K562 (cell line): Measurements from ENCODE around the gene TAS2R19. TPM values are rescaled to one million over a fixed set of nuclear protein-coding genes. Genes with fewer than 3 reads are reported as not detected.

Experiments
- ATAC-seq: fragments of 200-7000 bp; cut with Tn5 transposase; 3 replicates; pipeline ENCODE4 v1.9.1; 2020; ENCODE audit warnings: moderate library complexity
- BruUV-seq: library from RNA; stranded (reverse); fragments of 400-500 nt; replicated peaks from 2 replicates; lab custom pipeline; 2021; lab: Mats Ljungman, UMichigan
- CTCF ChIA-PET: fragments of 300-600 bp; formaldehyde crosslinking; extraction: SDS; loops from one replicate; lab custom pipeline; 2021; ENCODE audit warnings: low intra/inter-chr PET ratio; lab: Yijun Ruan, JAX
- POLR2A ChIA-PET: fragments of 300-600, 350-650 bp; sonication (Branson Sonifier 250); formaldehyde crosslinking; extraction: SDS; loops from one replicate; lab custom pipeline; 2021; ENCODE audit warnings: antibody characterized with exemption, inconsistent platforms; lab: Yijun Ruan, JAX
- DNase-seq, 4 experiments: peaks; one replicate each; pipeline versions ENCODE4 v3.0.0 to v3.0.0-alpha.2; 2011 to 2018; ENCODE audit warnings: low spot score in 3 of 4, mixed read lengths in 3 of 4; ENCODE audit errors: extremely low read depth in 1 of 4
- FAIRE-seq: peaks from 2 replicates; lab custom pipeline; 2011; peaks lifted over from hg19 to GRCh38; lab: Jason Lieb, UNC
- H2AFZ ChIP-seq: 2 replicates; pipeline ENCODE4 v1.6.0; 2011; ENCODE audit warnings: low read depth, low read length, control low read depth, inconsistent platforms
- H3K27ac ChIP-seq: fragments of 200-600 bp; 3 replicates; pipeline ENCODE4 v1.8.0; 2011; ENCODE audit warnings: low read depth, mild to moderate bottlenecking, control low read depth, inconsistent platforms, low read length, moderate library complexity, mixed read lengths; ENCODE audit errors: extremely low read depth
- H3K27me3 ChIP-seq, 2 experiments: fragments of 300-600 bp in 1 of 2; 2 replicates in 1 of 2; 3 replicates in 1 of 2; pipeline versions ENCODE4 v1.6.0 to v1.8.0; 2011; ENCODE audit warnings: inconsistent platforms in 2 of 2, low read length in 2 of 2, mild to moderate bottlenecking in 1 of 2, mixed read lengths in 1 of 2, moderate library complexity in 1 of 2; ENCODE audit not compliant: control insufficient read depth in 2 of 2, insufficient read depth in 2 of 2
- H3K36me3 ChIP-seq: fragments of 300-600 bp; 3 replicates; pipeline ENCODE4 v1.8.0; 2011; ENCODE audit warnings: mild to moderate bottlenecking, low read length, inconsistent platforms; ENCODE audit not compliant: control insufficient read depth, insufficient read depth
- H3K4me1 ChIP-seq, 2 experiments: fragments of 200-600 bp in 1 of 2; replicated peaks in 1 of 2; 2 replicates in 1 of 2; 3 replicates in 1 of 2; pipeline versions ENCODE4 v1.5.1 to v1.8.0; 2011; ENCODE audit warnings: inconsistent platforms in 2 of 2, low read length in 2 of 2, mild to moderate bottlenecking in 1 of 2, mixed read lengths in 1 of 2, moderate library complexity in 1 of 2; ENCODE audit not compliant: control insufficient read depth in 2 of 2, insufficient read depth in 2 of 2
- H3K4me2 ChIP-seq: 2 replicates; pipeline ENCODE4 v1.6.1; 2011; ENCODE audit warnings: low read length, control low read depth, inconsistent platforms, mixed read lengths; ENCODE audit not compliant: insufficient read depth
- H3K4me3 ChIP-seq: fragments of 200-600 bp; sonication (generic), shearing (Covaris generic); 2 replicates; pipeline ENCODE4 v1.5.1; 2016; ENCODE audit warnings: control low read depth, inconsistent platforms
- H3K79me2 ChIP-seq: fragments of 200-600 bp; 3 replicates; pipeline ENCODE4 v1.8.0; 2011; ENCODE audit warnings: low read length, inconsistent platforms; ENCODE audit not compliant: control insufficient read depth, insufficient read depth
- H3K9ac ChIP-seq, 2 experiments: 2 replicates each; pipeline versions ENCODE4 v1.6.0 to v1.6.1; 2011; ENCODE audit warnings: low read depth in 2 of 2, low read length in 2 of 2, control low read depth in 1 of 2, inconsistent platforms in 1 of 2, mild to moderate bottlenecking in 1 of 2, mixed read lengths in 1 of 2; ENCODE audit not compliant: insufficient read depth in 1 of 2
- H3K9me1 ChIP-seq: one replicate; pipeline ENCODE4 v1.6.0; 2011; ENCODE audit warnings: inconsistent platforms, mild to moderate bottlenecking, low read length, moderate library complexity; ENCODE audit not compliant: control insufficient read depth, insufficient read depth
- H3K9me3 ChIP-seq: replicated peaks from 2 replicates; pipeline ENCODE4 v1.5.1; 2011; ENCODE audit warnings: low read depth, low read length, inconsistent platforms; ENCODE audit not compliant: control insufficient read depth, insufficient read depth
- H4K20me1 ChIP-seq: replicated peaks from 2 replicates; pipeline ENCODE4 v1.6.1; 2011; ENCODE audit warnings: low read length, inconsistent platforms, mixed read lengths; ENCODE audit not compliant: control insufficient read depth, insufficient read depth
- EGR1 ChIP-seq: fragments of 450-650 bp; conservative IDR thresholded peaks from 2 replicates; pipeline ENCODE4 v1.6.1; 2017; ENCODE audit warnings: mild to moderate bottlenecking
- ELF2 ChIP-seq: fragments of 250-450 bp; sonication (Bioruptor Pico); IDR thresholded peaks from 2 replicates; pipeline ENCODE4 v1.5.0; 2021; ENCODE audit warnings: mild to moderate bottlenecking
- GATAD2B ChIP-seq: fragments of 450-650 bp; IDR thresholded peaks from 2 replicates; pipeline ENCODE4 v1.6.1; 2017; ENCODE audit warnings: mild to moderate bottlenecking, borderline replicate concordance
- NFXL1 ChIP-seq: fragments of 450-650 bp; formaldehyde crosslinking; IDR thresholded peaks from 2 replicates; pipeline ENCODE4 v1.4.0; 2021; ENCODE audit warnings: mild to moderate bottlenecking
- PTRF ChIP-seq: fragments of 450-650 bp; IDR thresholded peaks from 2 replicates; pipeline ENCODE4 v1.6.1; 2016; ENCODE audit warnings: mild to moderate bottlenecking, missing genetic modification characterization, missing compliant biosample characterization
- TEAD2 ChIP-seq: fragments of 450-650 bp; IDR thresholded peaks from 2 replicates; pipeline ENCODE4 v1.6.1; 2016; ENCODE audit warnings: missing genetic modification characterization, control low read depth, missing compliant biosample characterization
- XRCC3 ChIP-seq: fragments of 450-650 bp; IDR thresholded peaks from 2 replicates; pipeline ENCODE4 v1.6.1; 2017; ENCODE audit warnings: mild to moderate bottlenecking, moderate library complexity
- ZNF589 ChIP-seq: fragments of 200-800 bp; sonication (Bioruptor generic); IDR thresholded peaks from 2 replicates; pipeline ENCODE4 v1.6.1; 2016; ENCODE audit warnings: low read depth, missing genetic modification characterization, missing compliant biosample characterization
- ZNF766 ChIP-seq: fragments of 200-800 bp; sonication (Bioruptor generic); conservative IDR thresholded peaks from 2 replicates; pipeline ENCODE4 v1.6.1; 2016; ENCODE audit warnings: missing genetic modification characterization, missing compliant biosample characterization
- WGBS: fragments of 100-300 bp; shearing (Covaris generic); methylation state at CpG from one replicate; pipeline ENCODE4 v1.1.6; 2016; ENCODE audit warnings: low coverage, mixed read lengths; ENCODE audit not compliant: insufficient coverage; ENCODE audit errors: missing lambda C conversion rate; 5-methylcytosine and 5-hydroxymethylcytosine counted together
- in situ Hi-C: fragments of 300-500 bp; cut with MboI; formaldehyde crosslinking; loops from 4 replicates; pipeline ENCODE4 v1.15.0; 2018; ENCODE audit warnings: inconsistent platforms, mixed read lengths
- intact Hi-C: fragments of 100-400 bp; cut with micrococcal nuclease; formaldehyde crosslinking; loops from 2 replicates; pipeline ENCODE4 v1.14.2; 2022
- polyA plus RNA-seq, 8 experiments: library from polyadenylated mRNA; depleted of rRNA in 4 of 8; stranded (reverse) in 5 of 8; unstranded in 3 of 8; fragments of >200 nt; fragmentation: Nextera tagmentation in 2 of 8; fragmentation: Illumina TruSeq in 1 of 8; extraction: Ambion mirVana in 2 of 8; extraction: Trizol in 1 of 8; gene quantifications; 2 replicates each; pipeline versions ENCODE4 v1.2.1 to v1.2.3, GENCODE V29; 2011 to 2014; ENCODE audit warnings: inconsistent platforms in 1 of 8, missing spikeins in 1 of 8
- total RNA-seq, 7 experiments: library from RNA; depleted of rRNA in 6 of 7; stranded (reverse); fragments of >200 nt in 6 of 7; fragmentation: Illumina TruSeq in 2 of 7; extraction: Trizol in 2 of 7; gene quantifications; 2 replicates each; pipeline versions ENCODE4 v1.2.1 to v1.2.3, GENCODE V29; 2011 to 2021; ENCODE audit warnings: low replicate concordance in 1 of 7
- TF ChIP-seq, protein P1 (sequence below): sonication (generic); formaldehyde crosslinking; IDR thresholded peaks from 2 replicates; pipeline ENCODE4 v1.8.0; 2023; ENCODE audit warnings: mild to moderate bottlenecking, missing genetic modification reagents
- TF ChIP-seq, protein P2 (sequence below): fragments of 450-650 bp; IDR thresholded peaks from 2 replicates; pipeline ENCODE4 v1.6.1; 2017; ENCODE audit warnings: mild to moderate bottlenecking, moderate library complexity
- TF ChIP-seq, protein P3 (sequence below): sonication (generic); formaldehyde crosslinking; IDR thresholded peaks from 2 replicates; pipeline ENCODE4 v1.9.0; 2022; ENCODE audit warnings: mild to moderate bottlenecking, missing genetic modification reagents

The TAS2R19 gene
- total and polyA plus RNA-seq, 9 of the 15 experiments (the other 6 are each of a cell fraction or from before 2014, with no cell fraction given): 0.13 to 3.0 (median 0.86) TPM; not detected in 2

DNA sequence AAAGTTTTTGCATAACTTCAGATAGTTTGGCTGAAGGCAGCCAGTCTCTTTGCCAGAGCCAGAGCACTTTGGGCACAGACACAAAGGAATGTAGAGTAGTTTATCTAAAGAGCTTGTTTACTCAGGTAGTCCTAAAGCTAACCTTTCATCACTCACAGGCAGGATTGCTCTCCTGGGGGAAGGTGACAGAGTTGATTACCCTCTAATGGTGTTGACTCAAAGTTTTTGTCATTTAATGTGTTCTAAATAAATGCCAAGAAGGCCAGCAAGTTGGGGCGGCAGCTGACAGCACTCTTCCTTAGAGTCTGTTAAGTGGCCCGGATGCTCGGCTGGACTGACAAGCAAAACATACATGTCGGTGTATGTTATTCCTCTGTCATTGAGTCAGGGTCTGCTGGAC is 49.0 kb upstream of the TAS2R19 start:
- no peak overlapping the region for H2AFZ ChIP-seq
- H4K20me1 ChIP-seq: no peaks in the 10 kb centered on the region
- DNase-seq (no peak), ATAC-seq (no peak), FAIRE-seq (no peak)
- H3K4me2 ChIP-seq: no peak overlapping the region
- no peaks in the 10 kb centered on the region for H3K9me1 ChIP-seq
- TF ChIP-seq PTRF: no peak
- TF ChIP-seq, protein P1, sequence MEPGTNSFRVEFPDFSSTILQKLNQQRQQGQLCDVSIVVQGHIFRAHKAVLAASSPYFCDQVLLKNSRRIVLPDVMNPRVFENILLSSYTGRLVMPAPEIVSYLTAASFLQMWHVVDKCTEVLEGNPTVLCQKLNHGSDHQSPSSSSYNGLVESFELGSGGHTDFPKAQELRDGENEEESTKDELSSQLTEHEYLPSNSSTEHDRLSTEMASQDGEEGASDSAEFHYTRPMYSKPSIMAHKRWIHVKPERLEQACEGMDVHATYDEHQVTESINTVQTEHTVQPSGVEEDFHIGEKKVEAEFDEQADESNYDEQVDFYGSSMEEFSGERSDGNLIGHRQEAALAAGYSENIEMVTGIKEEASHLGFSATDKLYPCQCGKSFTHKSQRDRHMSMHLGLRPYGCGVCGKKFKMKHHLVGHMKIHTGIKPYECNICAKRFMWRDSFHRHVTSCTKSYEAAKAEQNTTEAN (CRISPR knock-in tag): no peak
- no peak for TF ChIP-seq TEAD2 (tag)
- no peak for TF ChIP-seq ZNF589 (CRISPR knock-in tag)
- TF ChIP-seq NFXL1 (CRISPR knock-in tag): no peak
- TF ChIP-seq EGR1: no peak
- TF ChIP-seq ZNF766 (CRISPR knock-in tag): no peak
- TF ChIP-seq GATAD2B: no peak
- TF ChIP-seq, protein P2, sequence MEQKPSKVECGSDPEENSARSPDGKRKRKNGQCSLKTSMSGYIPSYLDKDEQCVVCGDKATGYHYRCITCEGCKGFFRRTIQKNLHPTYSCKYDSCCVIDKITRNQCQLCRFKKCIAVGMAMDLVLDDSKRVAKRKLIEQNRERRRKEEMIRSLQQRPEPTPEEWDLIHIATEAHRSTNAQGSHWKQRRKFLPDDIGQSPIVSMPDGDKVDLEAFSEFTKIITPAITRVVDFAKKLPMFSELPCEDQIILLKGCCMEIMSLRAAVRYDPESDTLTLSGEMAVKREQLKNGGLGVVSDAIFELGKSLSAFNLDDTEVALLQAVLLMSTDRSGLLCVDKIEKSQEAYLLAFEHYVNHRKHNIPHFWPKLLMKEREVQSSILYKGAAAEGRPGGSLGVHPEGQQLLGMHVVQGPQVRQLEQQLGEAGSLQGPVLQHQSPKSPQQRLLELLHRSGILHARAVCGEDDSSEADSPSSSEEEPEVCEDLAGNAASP: no peak
- TF ChIP-seq, protein P3, sequence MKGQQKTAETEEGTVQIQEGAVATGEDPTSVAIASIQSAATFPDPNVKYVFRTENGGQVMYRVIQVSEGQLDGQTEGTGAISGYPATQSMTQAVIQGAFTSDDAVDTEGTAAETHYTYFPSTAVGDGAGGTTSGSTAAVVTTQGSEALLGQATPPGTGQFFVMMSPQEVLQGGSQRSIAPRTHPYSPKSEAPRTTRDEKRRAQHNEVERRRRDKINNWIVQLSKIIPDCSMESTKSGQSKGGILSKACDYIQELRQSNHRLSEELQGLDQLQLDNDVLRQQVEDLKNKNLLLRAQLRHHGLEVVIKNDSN (CRISPR knock-in tag): no peak
- no peak for TF ChIP-seq ELF2
- no peak for TF ChIP-seq XRCC3
- ChIA-PET CTCF (no interaction called here), POLR2A (no interaction called here)
- H3K27me3 ChIP-seq: no peaks in the 10 kb centered on the region
- no peaks in the 10 kb centered on the region for H3K36me3 ChIP-seq
- in situ Hi-C loops (loop anchor here (5.0 kb wide), 1 partner anchor 54 kb away; no protein-coding TSS in a partner anchor), intact Hi-C loops (no loop called here)
- no peaks in the 10 kb centered on the region for H3K9me3 ChIP-seq
- no peaks in the 10 kb centered on the region for H3K79me2 ChIP-seq
- H3K4me3 ChIP-seq: no peak overlapping the region
- no peak overlapping the region for H3K27ac ChIP-seq
- H3K4me1 ChIP-seq: no peaks in the 10 kb centered on the region
- no peak overlapping the region for H3K9ac ChIP-seq
- no TSS peak for BruUV-seq
- WGBS: 100% methylated on average over 1 of the region's 4 CpGs
